MM.1S (cell line): ENCODE measurements around the gene TRPV2.

Experiments
- CTCF ChIP-seq: fragments of 300-600 bp; sonication (generic); IDR thresholded peaks from 2 replicates; pipeline ENCODE4 v1.5.1; 2016; ENCODE audit warnings: antibody characterized with exemption, low read length, mixed read lengths
- EZH2 ChIP-seq: fragments of 300-600 bp; sonication (generic); optimal IDR thresholded peaks from 2 replicates; pipeline ENCODE3; 2017; ENCODE audit warnings: low read depth, mild to moderate bottlenecking, antibody characterized with exemption, low read length, mixed read lengths

- TF ChIP-seq EZH2, result no peak
- no peak for TF ChIP-seq CTCF
Observed at GRCh38 chr17:16418685-16419068, 3.3 kb downstream of the TRPV2 start.
